ENCODE data around the gene ALK. TPM values are rescaled to one million over a fixed set of nuclear protein-coding genes. Genes with fewer than 3 reads are reported as not detected.

Gene ALK
- total RNA-seq, 1 donor from 2014 or later: 0.10 TPM

GRCh38 chr2:29525921-29526320 is 395.5 kb downstream of the ALK start:
- no peak for DNase-seq

- DNase-seq: no peak
Observed at GRCh38 chr2:29524652-29525051, 396.7 kb downstream of the ALK start.

- no peak for DNase-seq
Observed at GRCh38 chr2:29522951-29523669, 398.3 kb downstream of the ALK start.

- no peak for DNase-seq
Observed at GRCh38 chr2:29520001-29520400, 401.4 kb downstream of the ALK start.

GRCh38 chr2:29519338-29519925 is 402.0 kb downstream of the ALK start:
- DNase-seq: no peak

- no peak for DNase-seq
Observed at GRCh38 chr2:29518646-29519337, 402.6 kb downstream of the ALK start.

- DNase-seq: no peak
Observed at GRCh38 chr2:29518010-29518409, 403.4 kb downstream of the ALK start.

- no peak for DNase-seq
Observed at GRCh38 chr2:29517413-29517812, 404.0 kb downstream of the ALK start.

- DNase-seq: no peak
Observed at GRCh38 chr2:29516767-29517166, 404.6 kb downstream of the ALK start.

GRCh38 chr2:29509878-29510277 is 411.5 kb downstream of the ALK start:
- DNase-seq: no peak

GRCh38 chr2:29509397-29509796 is 412.0 kb downstream of the ALK start:
- no peak for DNase-seq

GRCh38 chr2:29504746-29505145 is 416.6 kb downstream of the ALK start:
- DNase-seq: no peak

- no peak for DNase-seq
Observed at GRCh38 chr2:29502460-29502911, 418.9 kb downstream of the ALK start.

GRCh38 chr2:29497375-29497774 is 424.0 kb downstream of the ALK start:
- no peak for DNase-seq

GRCh38 chr2:29496198-29496597 is 425.2 kb downstream of the ALK start:
- DNase-seq: no peak

GRCh38 chr2:29495536-29496060 is 425.8 kb downstream of the ALK start:
- DNase-seq: no peak

GRCh38 chr2:29495068-29495467 is 426.3 kb downstream of the ALK start:
- no peak for DNase-seq

- DNase-seq: no peak
Observed at GRCh38 chr2:29492701-29493100, 428.7 kb downstream of the ALK start.

- DNase-seq: no peak
Observed at GRCh38 chr2:29490045-29490444, 431.3 kb downstream of the ALK start.

GRCh38 chr2:29489568-29489967 is 431.8 kb downstream of the ALK start:
- DNase-seq: no peak

GRCh38 chr2:29487967-29488555 is 433.3 kb downstream of the ALK start:
- no peak for DNase-seq

- no peak for DNase-seq
Observed at GRCh38 chr2:29485631-29486030, 435.8 kb downstream of the ALK start.

GRCh38 chr2:29485117-29485516 is 436.3 kb downstream of the ALK start:
- no peak for DNase-seq
